OCI-LY3 (cell line): ENCODE results near the gene ELP2.

Source experiments
- H2AFZ ChIP-seq: fragments of 200-600, 300-600 bp; shearing (Covaris generic); 2 replicates; pipeline ENCODE4 v1.6.0; 2014; ENCODE audit warnings: antibody characterized with exemption, low read depth, low read length
- H3K27ac ChIP-seq: fragments of 200-600, 300-600 bp; sonication (generic); 2 replicates; pipeline ENCODE4 v1.5.1; 2014; ENCODE audit warnings: mild to moderate bottlenecking, low read length, moderate library complexity, mixed read lengths
- H3K27me3 ChIP-seq: fragments of 200-600, 300-600 bp; sonication (generic); 2 replicates; pipeline ENCODE4 v1.6.1; 2014; ENCODE audit warnings: low read depth, low read length, mixed read lengths
- H3K36me3 ChIP-seq: fragments of 200-600, 300-600 bp; sonication (generic); replicated peaks from 2 replicates; pipeline ENCODE3; 2014; ENCODE audit warnings: low read depth, low read length, mixed read lengths
- H3K4me1 ChIP-seq: fragments of 300-600, 200-600 bp; sonication (generic); 2 replicates; pipeline ENCODE4 v1.6.1; 2014; ENCODE audit warnings: low read length, mixed read lengths
- H3K4me2 ChIP-seq: fragments of 200-600, 300-600 bp; sonication (generic); 2 replicates; pipeline ENCODE4 v1.6.1; 2014; ENCODE audit warnings: low read length, mixed read lengths
- H3K4me3 ChIP-seq: fragments of 300-600, 200-600 bp; sonication (generic); 2 replicates; pipeline ENCODE4 v1.5.1; 2014; ENCODE audit warnings: antibody characterized with exemption, mild to moderate bottlenecking, low read length, moderate library complexity
- H3K79me2 ChIP-seq: fragments of 300-600, 200-600 bp; shearing (Covaris generic); 2 replicates; pipeline ENCODE4 v1.6.1; 2014; ENCODE audit warnings: mild to moderate bottlenecking, low read length, mixed read lengths
- H3K9ac ChIP-seq: fragments of 300-600, 200-600 bp; shearing (Covaris generic); 2 replicates; pipeline ENCODE4 v1.6.0; 2014; ENCODE audit warnings: mild to moderate bottlenecking, low read length, moderate library complexity
- H3K9me3 ChIP-seq: fragments of 200-600, 300-600 bp; shearing (Covaris generic); 2 replicates; pipeline ENCODE4 v1.6.1; 2014; ENCODE audit warnings: low read length, mixed read lengths; ENCODE audit not compliant: insufficient read depth
- H4K20me1 ChIP-seq: fragments of 200-600, 300-600 bp; sonication (generic); 2 replicates; pipeline ENCODE4 v1.6.1; 2016; ENCODE audit warnings: low read length, mixed read lengths; ENCODE audit not compliant: insufficient read depth
- EZH2phosphoT487 ChIP-seq: fragments of 200-600 bp; shearing (Covaris generic); IDR thresholded peaks from 2 replicates; pipeline ENCODE4 v1.6.1; 2018; ENCODE audit warnings: antibody characterized with exemption, mixed run types, low read depth
- TF ChIP-seq, protein P1 (sequence below): fragments of 200-600, 300-600 bp; sonication (generic); IDR thresholded peaks from 2 replicates; pipeline ENCODE4 v1.5.1; 2014; ENCODE audit warnings: antibody characterized with exemption, low read length, low read depth

The ELP2 gene

DNA sequence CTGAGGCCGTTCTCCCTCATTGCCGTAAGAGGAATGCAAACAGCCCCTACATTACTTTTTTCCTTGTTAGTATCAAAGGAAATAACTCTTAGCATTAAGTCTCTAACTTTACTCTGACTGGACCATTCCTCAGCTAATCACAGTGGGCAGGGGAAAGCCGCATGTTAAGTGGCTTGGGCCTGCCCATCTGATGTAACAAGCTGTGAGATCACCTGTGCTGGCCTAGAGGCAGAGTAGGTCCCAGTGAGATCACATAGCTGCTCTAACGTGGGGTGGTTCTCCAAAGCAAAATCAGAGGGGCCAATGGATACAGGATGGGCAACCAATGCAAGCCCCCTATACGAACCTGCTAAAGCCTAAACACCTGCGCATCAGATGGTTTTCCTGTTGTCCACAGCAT, 51.7 kb downstream of the ELP2 start:
- TF ChIP-seq, protein P1, sequence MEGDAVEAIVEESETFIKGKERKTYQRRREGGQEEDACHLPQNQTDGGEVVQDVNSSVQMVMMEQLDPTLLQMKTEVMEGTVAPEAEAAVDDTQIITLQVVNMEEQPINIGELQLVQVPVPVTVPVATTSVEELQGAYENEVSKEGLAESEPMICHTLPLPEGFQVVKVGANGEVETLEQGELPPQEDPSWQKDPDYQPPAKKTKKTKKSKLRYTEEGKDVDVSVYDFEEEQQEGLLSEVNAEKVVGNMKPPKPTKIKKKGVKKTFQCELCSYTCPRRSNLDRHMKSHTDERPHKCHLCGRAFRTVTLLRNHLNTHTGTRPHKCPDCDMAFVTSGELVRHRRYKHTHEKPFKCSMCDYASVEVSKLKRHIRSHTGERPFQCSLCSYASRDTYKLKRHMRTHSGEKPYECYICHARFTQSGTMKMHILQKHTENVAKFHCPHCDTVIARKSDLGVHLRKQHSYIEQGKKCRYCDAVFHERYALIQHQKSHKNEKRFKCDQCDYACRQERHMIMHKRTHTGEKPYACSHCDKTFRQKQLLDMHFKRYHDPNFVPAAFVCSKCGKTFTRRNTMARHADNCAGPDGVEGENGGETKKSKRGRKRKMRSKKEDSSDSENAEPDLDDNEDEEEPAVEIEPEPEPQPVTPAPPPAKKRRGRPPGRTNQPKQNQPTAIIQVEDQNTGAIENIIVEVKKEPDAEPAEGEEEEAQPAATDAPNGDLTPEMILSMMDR, result no peak
- TF ChIP-seq EZH2phosphoT487, result no peak
- Histone ChIP-seq H3K4me1 (peaks cover 30% of the 10 kb centered on the region), H3K4me2 (no peak overlapping the region), H4K20me1 (peaks cover 3% of the 10 kb centered on the region; the same call in 1 of the 2 replicates), H3K79me2 (no peaks in the 10 kb centered on the region), H2AFZ (no peak overlapping the region), H3K4me3 (no peak overlapping the region), H3K9ac (no peak overlapping the region), H3K36me3 (peaks cover 17% of the 10 kb centered on the region), H3K27ac (no peak overlapping the region), H3K27me3 (0 out of 2 replicates have a peak, but pooled peaks cover under 1% of the 10 kb centered on the region), H3K9me3 (no peaks in the 10 kb centered on the region)

DNA sequence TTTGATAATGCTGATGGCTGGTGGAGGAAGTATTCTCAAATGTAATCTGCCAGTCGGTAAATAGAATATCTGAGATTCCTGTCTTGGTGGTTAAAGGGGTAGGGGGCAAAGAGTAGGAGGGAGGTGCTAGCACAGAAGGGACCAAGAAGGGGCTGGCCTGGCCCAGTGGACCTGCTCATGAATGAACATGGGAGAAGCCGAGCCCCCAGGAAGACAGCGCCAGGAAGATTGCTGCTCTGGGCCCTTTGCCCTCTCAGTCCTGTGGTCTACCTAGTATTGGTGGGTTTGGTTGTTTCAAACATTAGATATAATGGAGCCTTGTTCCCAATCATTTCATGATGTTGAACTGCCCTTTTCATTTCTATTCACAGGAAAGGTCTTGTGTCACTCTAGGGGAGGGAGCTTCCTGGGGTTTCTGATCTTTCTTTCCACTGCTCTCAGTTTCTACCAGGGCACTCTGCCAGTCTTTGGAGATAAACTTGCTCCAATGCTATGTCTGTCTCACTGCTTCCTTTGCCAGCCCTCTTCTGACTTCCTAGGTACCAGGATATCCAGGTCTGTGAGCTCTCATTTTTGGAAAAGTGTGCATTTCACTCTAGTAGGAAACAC, 52.3 kb downstream of the ELP2 start:
- H3K79me2 ChIP-seq, result no peaks in the 10 kb centered on the region
- no peak overlapping the region for H3K27ac ChIP-seq
- H2AFZ ChIP-seq, result no peak overlapping the region
- H3K4me3 ChIP-seq, result no peak overlapping the region
- peaks cover 12% of the 10 kb centered on the region for H3K36me3 ChIP-seq
- no peak overlapping the region for H3K9ac ChIP-seq
- peaks cover 3% of the 10 kb centered on the region; the same call in 1 of the 2 replicates for H4K20me1 ChIP-seq
- H3K9me3 ChIP-seq, result no peaks in the 10 kb centered on the region
- H3K4me1 ChIP-seq, result peaks cover 32% of the 10 kb centered on the region
- no peak overlapping the region for H3K4me2 ChIP-seq
- 0 out of 2 replicates have a peak, but pooled peaks cover 3% of the 10 kb centered on the region for H3K27me3 ChIP-seq
- no peak for TF ChIP-seq EZH2phosphoT487
- TF ChIP-seq, protein P1, result no peak

DNA sequence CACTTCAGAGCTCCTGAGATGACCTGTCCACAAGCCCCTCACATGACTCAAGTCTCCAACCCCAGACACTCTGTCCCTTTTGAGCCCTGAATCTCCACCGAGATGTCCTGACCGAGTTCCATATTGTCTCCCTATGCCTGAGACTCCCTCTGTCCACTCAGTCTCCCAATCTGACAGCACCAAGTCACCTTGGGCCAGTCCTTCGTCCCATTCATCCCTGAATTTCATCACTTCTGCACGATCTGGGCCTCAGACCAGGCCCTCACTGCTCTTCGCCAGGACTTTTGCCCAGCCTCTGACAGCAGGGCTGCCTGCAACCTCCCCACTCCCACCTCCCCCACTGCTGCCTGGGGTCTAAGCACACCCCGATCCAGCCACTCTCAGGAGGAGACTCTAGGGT, 53.3 kb downstream of the ELP2 start:
- Histone ChIP-seq H3K36me3 (peaks cover 4% of the 10 kb centered on the region), H4K20me1 (peaks cover 3% of the 10 kb centered on the region; the same call in 1 of the 2 replicates), H3K9ac (no peak overlapping the region), H3K4me1 (peaks cover 35% of the 10 kb centered on the region), H3K79me2 (no peaks in the 10 kb centered on the region), H3K27me3 (peaks cover 8% of the 10 kb centered on the region), H3K4me3 (no peak overlapping the region), H2AFZ (no peak overlapping the region), H3K4me2 (no peak overlapping the region), H3K9me3 (no peaks in the 10 kb centered on the region), H3K27ac (no peak overlapping the region)
- TF ChIP-seq EZH2phosphoT487, result no peak
- TF ChIP-seq, protein P1, result no peak

DNA sequence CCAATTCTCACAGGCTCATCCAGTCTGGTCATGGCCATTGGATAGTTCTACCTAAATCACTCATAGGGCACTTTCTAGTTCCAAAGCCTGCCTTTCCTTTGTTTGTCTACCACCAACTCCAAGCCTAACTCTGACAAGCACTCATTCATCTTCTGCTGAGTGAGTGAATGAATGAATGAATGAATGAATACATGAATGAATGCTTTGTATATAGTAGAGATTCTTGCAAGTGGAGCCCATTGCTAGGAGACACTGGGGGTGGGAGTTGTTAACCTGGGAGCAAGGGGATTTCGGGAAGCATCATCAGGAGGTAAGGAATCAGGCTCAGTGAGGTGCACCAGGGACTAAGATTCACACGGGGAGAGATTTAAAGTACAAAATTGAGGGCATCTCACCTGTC, 54.3 kb downstream of the ELP2 start:
- H3K4me2 ChIP-seq, result no peak overlapping the region
- no peak overlapping the region for H3K27ac ChIP-seq
- peaks cover 43% of the 10 kb centered on the region for H3K4me1 ChIP-seq
- no peak overlapping the region for H3K4me3 ChIP-seq
- H3K27me3 ChIP-seq, result peaks cover 18% of the 10 kb centered on the region
- H3K9ac ChIP-seq, result no peak overlapping the region
- H4K20me1 ChIP-seq, result peaks cover 3% of the 10 kb centered on the region; the same call in 1 of the 2 replicates
- no peaks in the 10 kb centered on the region for H3K9me3 ChIP-seq
- H3K79me2 ChIP-seq, result no peaks in the 10 kb centered on the region
- no peaks in the 10 kb centered on the region for H3K36me3 ChIP-seq
- no peak overlapping the region for H2AFZ ChIP-seq
- TF ChIP-seq, protein P1, result no peak
- TF ChIP-seq EZH2phosphoT487, result no peak
